Stimulated activated CD4-positive, alpha-beta T cell treated with anti-CD3 and anti-CD28 coated beads, Interleukin-15, amount 100 ng/mL, for 48 hours (primary cell): ENCODE results near the gene RFX3.

ENCODE experiments used
- DNase-seq, 2 donors: peaks; one replicate each; pipeline ENCODE4 v3.0.0-alpha.2; 2020; ENCODE audit warnings: low read depth in 2 of 2

Gene RFX3

GRCh38 chr9:3215658-3216057 is 310.1 kb downstream of the RFX3 start:
- no peak for DNase-seq

GRCh38 chr9:3214741-3215140 is 311.1 kb downstream of the RFX3 start:
- no peak for DNase-seq

DNA sequence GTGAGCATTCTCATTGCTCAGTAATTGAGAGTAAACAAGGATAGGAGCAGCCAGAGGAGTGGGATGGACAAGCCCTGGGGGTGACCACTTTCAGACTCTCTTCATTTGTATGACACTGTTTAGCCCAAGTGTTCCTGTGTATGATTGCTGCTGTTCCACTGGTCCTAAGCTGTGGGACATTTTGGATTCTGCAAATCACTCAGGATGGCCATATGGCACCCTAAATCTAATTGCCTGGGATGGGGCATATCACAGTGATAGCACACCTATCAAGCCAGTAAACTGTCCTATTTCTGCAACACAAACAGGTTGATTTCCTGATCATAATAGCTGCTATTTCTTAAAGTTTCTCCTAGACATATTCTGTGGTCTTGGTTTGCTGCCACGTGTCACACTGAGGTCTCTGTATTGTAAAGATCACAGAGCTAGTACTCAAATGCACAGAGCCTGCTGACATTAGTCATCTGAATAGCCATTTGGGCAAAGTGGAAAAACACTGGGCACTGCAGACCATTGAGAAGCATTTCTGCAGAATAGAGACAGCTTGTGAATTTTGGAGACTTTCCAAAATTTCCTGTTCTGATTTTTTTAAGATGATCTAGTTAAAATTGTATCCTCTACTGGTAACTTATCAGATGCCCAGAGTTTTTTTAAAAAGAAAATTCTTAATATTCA is 320.2 kb downstream of the RFX3 start:
- no peak for DNase-seq

DNA sequence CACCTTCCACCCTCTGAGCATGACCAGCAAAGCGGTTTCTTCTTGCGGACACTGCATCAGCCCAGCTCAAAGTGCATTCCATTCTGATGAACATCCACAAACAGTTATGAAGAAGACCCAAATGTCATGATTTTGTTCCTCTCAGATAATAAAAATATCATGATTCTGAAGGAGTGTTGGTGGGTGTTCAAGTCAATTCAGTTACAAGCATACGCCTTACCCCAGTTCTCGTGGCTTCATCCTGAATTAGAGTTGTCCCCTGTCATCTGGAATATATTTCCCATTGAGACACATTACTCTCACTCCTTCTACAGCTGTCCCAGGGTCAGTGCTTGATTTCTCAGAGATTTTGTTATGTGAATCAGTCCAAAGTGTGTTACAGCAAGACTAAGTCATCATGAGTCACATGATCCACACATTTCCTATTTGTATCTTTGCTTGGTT is 325.4 kb downstream of the RFX3 start:
- DNase-seq: no peak

DNA sequence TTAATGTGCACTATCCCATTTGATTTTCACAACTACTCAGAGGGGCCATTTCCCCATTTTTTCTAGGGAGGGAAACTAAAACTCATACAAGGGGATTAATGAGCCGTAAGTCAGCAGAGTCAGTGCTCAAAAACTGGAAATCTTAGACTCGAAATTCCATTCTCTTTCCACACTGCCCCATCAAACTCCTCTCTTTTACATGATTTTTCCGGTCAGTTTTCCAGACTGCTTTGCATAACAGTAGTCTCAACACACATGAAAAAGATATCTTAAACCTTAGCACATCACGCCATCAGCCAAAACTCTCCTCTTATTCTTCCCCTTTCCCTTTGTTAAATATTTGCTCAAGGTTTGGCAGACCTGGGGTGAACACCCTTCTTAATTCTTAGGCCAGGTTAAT is 332.0 kb downstream of the RFX3 start:
- no peak for DNase-seq

DNA sequence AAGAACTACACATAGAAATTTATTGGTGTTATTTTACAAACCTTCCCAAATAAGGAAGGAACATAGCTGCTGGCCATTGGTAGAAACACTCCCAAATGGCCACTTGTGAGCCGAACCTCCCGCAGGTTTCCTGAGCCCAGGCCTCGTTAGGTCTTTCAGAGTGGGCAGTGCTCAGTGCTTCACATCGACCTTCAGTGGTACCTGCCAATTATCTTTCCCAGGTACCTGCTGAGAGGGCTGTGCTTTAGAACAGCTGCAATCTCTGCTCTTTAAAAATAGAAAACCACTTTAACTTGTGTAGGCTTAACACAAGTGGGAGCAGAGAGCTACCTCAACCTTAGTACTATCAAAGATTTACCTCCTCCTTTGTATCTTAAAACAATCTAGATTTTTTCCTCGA is 334.1 kb downstream of the RFX3 start:
- DNase-seq: no peak

GRCh38 chr9:3189113-3189861 is 336.5 kb downstream of the RFX3 start:
- DNase-seq: no peak

DNA sequence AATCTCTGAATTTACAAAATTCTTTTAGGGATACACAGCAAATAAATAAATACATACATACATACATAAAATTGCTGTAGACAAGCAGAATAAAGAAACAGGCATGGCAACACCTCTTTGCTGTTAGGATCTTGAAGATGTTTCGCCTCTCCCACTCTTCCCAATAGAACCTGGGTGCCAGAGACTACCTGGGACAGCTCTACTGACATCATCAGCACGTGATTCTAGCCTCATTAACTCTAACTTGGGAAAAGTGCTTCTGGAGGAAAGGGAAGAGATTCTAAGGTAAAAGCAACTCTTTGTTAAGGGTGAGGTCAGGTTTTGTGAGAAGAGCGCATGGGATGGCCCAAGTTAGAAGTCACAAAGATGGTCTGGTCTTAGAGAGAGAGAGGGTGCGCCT is 339.1 kb downstream of the RFX3 start:
- no peak for DNase-seq

GRCh38 chr9:3181049-3181953 is 344.5 kb downstream of the RFX3 start:
- DNase-seq: peak; percentile 30 to 43

GRCh38 chr9:3180696-3181048 is 345.1 kb downstream of the RFX3 start:
- DNase-seq: no peak

GRCh38 chr9:3179711-3180110 is 346.1 kb downstream of the RFX3 start:
- no peak for DNase-seq

- no peak for DNase-seq
Observed at GRCh38 chr9:3177936-3178335, 347.9 kb downstream of the RFX3 start.

DNA sequence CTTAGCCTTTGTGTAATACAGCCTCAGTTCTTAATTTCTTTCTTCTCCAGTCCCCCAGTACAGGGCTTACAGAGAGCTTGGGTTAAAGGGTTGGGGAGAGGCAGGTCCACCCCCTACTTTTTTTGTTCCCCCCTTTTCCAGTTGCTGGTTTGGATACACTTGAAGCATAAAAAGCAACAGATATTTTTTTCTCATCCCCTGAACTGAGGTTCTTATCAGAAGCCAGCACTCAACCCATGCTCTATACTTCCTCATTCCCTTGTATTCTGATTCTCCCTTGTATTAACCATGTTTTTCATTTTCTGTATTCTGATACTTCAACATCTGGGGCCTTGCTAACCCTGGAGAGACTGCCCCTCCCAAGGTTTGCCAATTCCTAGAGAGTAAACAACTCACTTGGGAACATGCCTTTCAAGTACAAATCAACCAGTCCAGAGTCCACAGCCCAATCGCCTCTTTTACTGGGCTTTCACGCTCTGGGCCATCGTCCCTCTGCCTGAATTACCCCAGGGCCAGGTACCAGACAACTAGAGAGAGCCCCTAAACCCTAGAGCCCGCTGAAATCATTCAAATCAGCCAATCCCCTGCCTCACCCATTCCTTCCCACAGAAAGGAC is 348.5 kb downstream of the RFX3 start:
- DNase-seq: no peak

- no peak for DNase-seq
Observed at GRCh38 chr9:3173374-3173773, 352.4 kb downstream of the RFX3 start.

DNA sequence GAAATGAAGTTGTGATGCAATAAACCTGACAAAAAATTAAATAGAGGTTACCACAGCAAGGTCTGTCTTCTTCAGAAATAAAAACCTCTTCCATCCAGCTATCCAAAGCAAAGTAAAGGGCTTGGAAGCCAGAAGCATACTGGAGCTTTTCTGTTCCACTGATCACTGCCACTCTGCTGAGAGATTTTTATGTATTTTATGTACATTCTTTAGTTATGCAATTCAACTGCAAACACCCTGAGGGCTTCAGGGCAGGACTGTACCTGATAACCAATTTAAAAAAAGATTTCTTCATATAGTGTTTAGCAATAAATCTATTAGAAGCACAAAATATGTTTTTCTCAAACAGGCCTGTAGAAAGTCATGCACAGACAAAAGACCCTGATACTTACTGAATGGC is 355.0 kb downstream of the RFX3 start:
- no peak for DNase-seq
